ENCODE results near the gene MBNL1.

MBNL1 gene

GRCh38 chr3:152350139-152350538, 81.4 kb downstream of the MBNL1 start:
- Histone ChIP-seq H3K4me3 (ENCODE audit: low read depth, low read length) (no peak overlapping the region), H3K18ac (ENCODE audit: low read length) (no peak overlapping the region), H2AFZ (ENCODE audit: insufficient read depth, low read length, poor library complexity) (no peak overlapping the region), H3K4ac (ENCODE audit: low read depth, low read length) (no peak overlapping the region), H3K14ac (ENCODE audit: low read length) (no peak overlapping the region), H2BK5ac (ENCODE audit: low read depth, low read length, poor library complexity) (no peak overlapping the region), H3K36me3 (ENCODE audit: control insufficient read depth in 1 of 2, insufficient read depth in 2 of 2, low read length in 2 of 2) (no peaks in the 10 kb centered on the region), H2AK5ac (ENCODE audit: low read length) (no peak overlapping the region), H3K4me2 (ENCODE audit: low read length) (no peak overlapping the region), H3K27ac (ENCODE audit: low read depth, low read length) (no peak overlapping the region), H3K9ac (ENCODE audit: low read length) (no peak overlapping the region), H2BK120ac (ENCODE audit: insufficient read depth, low read length, poor library complexity) (no peak overlapping the region), H4K12ac (ENCODE audit: low read depth, low read length) (no peak overlapping the region), H2BK12ac (ENCODE audit: low read length) (no peak overlapping the region), H3K9me3 (ENCODE audit: insufficient read depth, low read depth, low read length) (no peaks in the 10 kb centered on the region), H3K79me2 (ENCODE audit: control insufficient read depth, insufficient read depth, low read length, poor library complexity) (no peaks in the 10 kb centered on the region), H3K23ac (ENCODE audit: low read length) (no peak overlapping the region), H3K79me1 (ENCODE audit: low read length) (no peaks in the 10 kb centered on the region), H4K91ac (ENCODE audit: low read depth, low read length) (no peak overlapping the region), H3K27me3 (ENCODE audit: insufficient read depth, low read length) (no peaks in the 10 kb centered on the region), H4K8ac (ENCODE audit: low read depth, low read length) (no peak overlapping the region), H3K4me1 (ENCODE audit: control insufficient read depth in 1 of 2, insufficient read depth in 2 of 2, low read length in 2 of 2) (no peaks in the 10 kb centered on the region)
- no peak for DNase-seq

- no peak overlapping the region for H3K4ac ChIP-seq (ENCODE audit: low read depth, low read length)
- H2BK120ac ChIP-seq (ENCODE audit: insufficient read depth, low read length, poor library complexity), result no peak overlapping the region
- H2AK5ac ChIP-seq (ENCODE audit: low read length), result no peak overlapping the region
- no peaks in the 10 kb centered on the region for H3K36me3 ChIP-seq (ENCODE audit: control insufficient read depth in 1 of 2, insufficient read depth in 2 of 2, low read length in 2 of 2)
- H2AFZ ChIP-seq (ENCODE audit: insufficient read depth, low read length, poor library complexity), result no peak overlapping the region
- no peak overlapping the region for H3K14ac ChIP-seq (ENCODE audit: low read length)
- WGBS (ENCODE audit: extremely low coverage, insufficient coverage, insufficient read length), result no CpG with 5 or more reads among the region's 4 CpGs
- H3K18ac ChIP-seq (ENCODE audit: low read length), result no peak overlapping the region
- DNase-seq, result no peak
- H3K9me3 ChIP-seq (ENCODE audit: insufficient read depth, low read depth, low read length), result no peaks in the 10 kb centered on the region
- H4K12ac ChIP-seq (ENCODE audit: low read depth, low read length), result no peak overlapping the region
- H3K4me1 ChIP-seq (ENCODE audit: control insufficient read depth in 1 of 2, insufficient read depth in 2 of 2, low read length in 2 of 2), result no peaks in the 10 kb centered on the region
- H3K79me2 ChIP-seq (ENCODE audit: control insufficient read depth, insufficient read depth, low read length, poor library complexity), result no peaks in the 10 kb centered on the region
- no peak overlapping the region for H2BK5ac ChIP-seq (ENCODE audit: low read depth, low read length, poor library complexity)
- no peak overlapping the region for H3K4me3 ChIP-seq (ENCODE audit: low read depth, low read length)
- H3K4me2 ChIP-seq (ENCODE audit: low read length), result no peak overlapping the region
- H3K27me3 ChIP-seq (ENCODE audit: insufficient read depth, low read length), result no peaks in the 10 kb centered on the region
- no peak overlapping the region for H3K9ac ChIP-seq (ENCODE audit: low read length)
- H4K8ac ChIP-seq (ENCODE audit: low read depth, low read length), result no peak overlapping the region
- no peak overlapping the region for H4K91ac ChIP-seq (ENCODE audit: low read depth, low read length)
- no peak overlapping the region for H3K23ac ChIP-seq (ENCODE audit: low read length)
- H3K79me1 ChIP-seq (ENCODE audit: low read length), result no peaks in the 10 kb centered on the region
- no peak overlapping the region for H3K27ac ChIP-seq (ENCODE audit: low read depth, low read length)
- no peak overlapping the region for H2BK12ac ChIP-seq (ENCODE audit: low read length)
These were observed 82.0 kb downstream of the MBNL1 start for GRCh38 chr3:152350776-152351175.

- Histone ChIP-seq H3K79me1 (ENCODE audit: low read length) (no peaks in the 10 kb centered on the region), H3K18ac (ENCODE audit: low read length) (no peak overlapping the region), H2BK5ac (ENCODE audit: low read depth, low read length, poor library complexity) (no peak overlapping the region), H3K14ac (ENCODE audit: low read length) (no peak overlapping the region), H3K23ac (ENCODE audit: low read length) (no peak overlapping the region), H3K79me2 (ENCODE audit: control insufficient read depth, insufficient read depth, low read length, poor library complexity) (no peaks in the 10 kb centered on the region), H2BK120ac (ENCODE audit: insufficient read depth, low read length, poor library complexity) (no peak overlapping the region), H2AK5ac (ENCODE audit: low read length) (no peak overlapping the region), H3K4me3 (ENCODE audit: low read depth, low read length) (no peak overlapping the region), H2BK12ac (ENCODE audit: low read length) (no peak overlapping the region), H2AFZ (ENCODE audit: insufficient read depth, low read length, poor library complexity) (no peak overlapping the region), H3K4me2 (ENCODE audit: low read length) (no peak overlapping the region), H4K91ac (ENCODE audit: low read depth, low read length) (no peak overlapping the region), H4K12ac (ENCODE audit: low read depth, low read length) (no peak overlapping the region), H3K27me3 (ENCODE audit: insufficient read depth, low read length) (no peaks in the 10 kb centered on the region), H3K4ac (ENCODE audit: low read depth, low read length) (no peak overlapping the region), H3K4me1 (ENCODE audit: control insufficient read depth in 1 of 2, insufficient read depth in 2 of 2, low read length in 2 of 2) (no peaks in the 10 kb centered on the region), H3K9ac (ENCODE audit: low read length) (no peak overlapping the region), H3K9me3 (ENCODE audit: insufficient read depth, low read depth, low read length) (no peaks in the 10 kb centered on the region), H3K36me3 (ENCODE audit: control insufficient read depth in 1 of 2, insufficient read depth in 2 of 2, low read length in 2 of 2) (no peaks in the 10 kb centered on the region), H3K27ac (ENCODE audit: low read depth, low read length) (no peak overlapping the region), H4K8ac (ENCODE audit: low read depth, low read length) (no peak overlapping the region)
- DNase-seq, result no peak
- WGBS (ENCODE audit: extremely low coverage, insufficient coverage, insufficient read length), result no CpG with 5 or more reads among the region's 4 CpGs
These were observed 83.8 kb downstream of the MBNL1 start for GRCh38 chr3:152352554-152352953.

GRCh38 chr3:152353578-152353977, 84.8 kb downstream of the MBNL1 start:
- H4K91ac ChIP-seq (ENCODE audit: low read depth, low read length), result no peak overlapping the region
- no peak overlapping the region for H2AFZ ChIP-seq (ENCODE audit: insufficient read depth, low read length, poor library complexity)
- H3K9ac ChIP-seq (ENCODE audit: low read length), result no peak overlapping the region
- H3K23ac ChIP-seq (ENCODE audit: low read length), result no peak overlapping the region
- H3K79me2 ChIP-seq (ENCODE audit: control insufficient read depth, insufficient read depth, low read length, poor library complexity), result no peaks in the 10 kb centered on the region
- H2BK12ac ChIP-seq (ENCODE audit: low read length), result no peak overlapping the region
- H2BK5ac ChIP-seq (ENCODE audit: low read depth, low read length, poor library complexity), result no peak overlapping the region
- H3K9me3 ChIP-seq (ENCODE audit: insufficient read depth, low read depth, low read length), result no peaks in the 10 kb centered on the region
- H3K14ac ChIP-seq (ENCODE audit: low read length), result no peak overlapping the region
- H3K27me3 ChIP-seq (ENCODE audit: insufficient read depth, low read length), result no peaks in the 10 kb centered on the region
- no peak overlapping the region for H2BK120ac ChIP-seq (ENCODE audit: insufficient read depth, low read length, poor library complexity)
- no peak overlapping the region for H3K4me3 ChIP-seq (ENCODE audit: low read depth, low read length)
- no peaks in the 10 kb centered on the region for H3K4me1 ChIP-seq (ENCODE audit: control insufficient read depth in 1 of 2, insufficient read depth in 2 of 2, low read length in 2 of 2)
- no peak overlapping the region for H3K4me2 ChIP-seq (ENCODE audit: low read length)
- no peaks in the 10 kb centered on the region for H3K79me1 ChIP-seq (ENCODE audit: low read length)
- H4K8ac ChIP-seq (ENCODE audit: low read depth, low read length), result no peak overlapping the region
- H3K27ac ChIP-seq (ENCODE audit: low read depth, low read length), result no peak overlapping the region
- H3K4ac ChIP-seq (ENCODE audit: low read depth, low read length), result no peak overlapping the region
- no peak overlapping the region for H4K12ac ChIP-seq (ENCODE audit: low read depth, low read length)
- H3K36me3 ChIP-seq (ENCODE audit: control insufficient read depth in 1 of 2, insufficient read depth in 2 of 2, low read length in 2 of 2), result no peaks in the 10 kb centered on the region
- H3K18ac ChIP-seq (ENCODE audit: low read length), result no peak overlapping the region
- no peak overlapping the region for H2AK5ac ChIP-seq (ENCODE audit: low read length)
- DNase-seq, result no peak

Data from trophoblast cell (in vitro differentiated cells and primary cell).